NCI-H1930 (cell line): ENCODE results near the gene NOP16.
"Not testable (repeated sequence)": the region's sequence is repeated elsewhere in the genome, so short reads cannot be mapped to it uniquely, and the experiment has no call there.

Source experiments
- DNase-seq, 2 experiments: peaks; one replicate each; lab custom pipeline; 2025; lab: John Stamatoyannopoulos, UW

Gene NOP16

GRCh38 chr5:176408590-176408989 lies 20.2 kb upstream of the NOP16 start:
- no peak for DNase-seq

GRCh38 chr5:176408252-176408573 lies 19.8 kb upstream of the NOP16 start:
- DNase-seq = not testable (repeated sequence)

- no peak for DNase-seq
These were observed 19.3 kb upstream of the NOP16 start for GRCh38 chr5:176407456-176408251.

- no peak for DNase-seq
These were observed 18.1 kb upstream of the NOP16 start for GRCh38 chr5:176406436-176407052.

GRCh38 chr5:176405656-176406435 lies 17.4 kb upstream of the NOP16 start:
- no peak for DNase-seq

- no peak for DNase-seq
These were observed 13.1 kb upstream of the NOP16 start for GRCh38 chr5:176401281-176402205.

- DNase-seq = no peak
These were observed 12.2 kb upstream of the NOP16 start for GRCh38 chr5:176400382-176401156.

GRCh38 chr5:176397736-176398420 lies 9.5 kb upstream of the NOP16 start:
- no peak for DNase-seq

GRCh38 chr5:176396330-176396729 lies 7.9 kb upstream of the NOP16 start:
- no peak for DNase-seq

- DNase-seq = no peak
These were observed 6.7 kb upstream of the NOP16 start for GRCh38 chr5:176394881-176395675.

- DNase-seq = no peak
These were observed 5.7 kb upstream of the NOP16 start for GRCh38 chr5:176394096-176394495.

- DNase-seq = no peak
These were observed 4.1 kb upstream of the NOP16 start for GRCh38 chr5:176392526-176392925.

GRCh38 chr5:176391999-176392398 lies 3.6 kb upstream of the NOP16 start:
- no peak for DNase-seq

- no peak for DNase-seq
These were observed 3.1 kb upstream of the NOP16 start for GRCh38 chr5:176391479-176391878.

- DNase-seq = no peak
These were observed 1.0 kb upstream of the NOP16 start for GRCh38 chr5:176389135-176390123.

GRCh38 chr5:176388003-176388443 lies 375 bp downstream of the NOP16 start:
- no peak for DNase-seq

- no peak for DNase-seq
These were observed 943 bp downstream of the NOP16 start for GRCh38 chr5:176387384-176387925.

GRCh38 chr5:176386491-176386890 lies 1.9 kb downstream of the NOP16 start:
- DNase-seq = no peak
